ENCODE results near the gene VPS13A. TPM values are rescaled to one million over a fixed set of nuclear protein-coding genes. Genes with fewer than 3 reads are reported as not detected.
"Not testable (repeated sequence)": the region's sequence is repeated elsewhere in the genome, so short reads cannot be mapped to it uniquely, and the experiment has no call there.

VPS13A gene
- total RNA-seq, 2 experiments from 2014 or later, result 32.9 to 34.7 TPM

- POLR2A ChIA-PET, result no interaction called here
- CTCF ChIA-PET, result no interaction called here
Measured at GRCh38 chr9:77177894-77178794, 810 bp downstream of the VPS13A start.

- POLR2A ChIA-PET, result no interaction called here
- CTCF ChIA-PET, result no interaction called here
Measured at GRCh38 chr9:77180056-77180455, 2.7 kb downstream of the VPS13A start.

GRCh38 chr9:77183581-77183980, 6.2 kb downstream of the VPS13A start:
- ChIA-PET CTCF (no interaction called here), POLR2A (no interaction called here)

DNA sequence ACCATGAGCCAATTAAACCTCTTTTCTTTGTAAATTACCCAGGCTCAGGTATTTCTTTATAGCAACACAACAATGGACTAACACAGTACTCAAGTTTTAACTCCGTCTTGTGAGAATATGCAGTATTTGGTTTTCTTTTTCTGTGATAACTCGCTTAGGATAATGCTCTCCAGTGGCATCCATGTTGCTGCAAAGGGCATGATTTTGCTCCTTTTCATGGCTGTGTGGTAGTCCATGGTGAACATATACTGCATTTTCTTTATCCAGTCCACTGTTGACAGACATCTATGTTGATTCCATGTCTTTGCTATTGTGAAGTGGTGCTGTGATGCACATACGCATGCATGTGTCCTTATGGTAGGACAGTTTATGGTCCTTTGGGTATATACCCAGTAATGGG, 10.9 kb downstream of the VPS13A start:
- CTCF ChIA-PET, result no interaction called here

GRCh38 chr9:77194423-77194822, 17.1 kb downstream of the VPS13A start:
- POLR2A ChIA-PET, result interaction anchor here (0.5 kb wide), 1 partner anchor 119 kb away, joined by 3 read pairs; no protein-coding TSS in a partner anchor
- CTCF ChIA-PET, result no interaction called here

More for the DNA sequence above, 10.9 kb downstream of the VPS13A start:
- POLR2A ChIA-PET, result no interaction called here

DNA sequence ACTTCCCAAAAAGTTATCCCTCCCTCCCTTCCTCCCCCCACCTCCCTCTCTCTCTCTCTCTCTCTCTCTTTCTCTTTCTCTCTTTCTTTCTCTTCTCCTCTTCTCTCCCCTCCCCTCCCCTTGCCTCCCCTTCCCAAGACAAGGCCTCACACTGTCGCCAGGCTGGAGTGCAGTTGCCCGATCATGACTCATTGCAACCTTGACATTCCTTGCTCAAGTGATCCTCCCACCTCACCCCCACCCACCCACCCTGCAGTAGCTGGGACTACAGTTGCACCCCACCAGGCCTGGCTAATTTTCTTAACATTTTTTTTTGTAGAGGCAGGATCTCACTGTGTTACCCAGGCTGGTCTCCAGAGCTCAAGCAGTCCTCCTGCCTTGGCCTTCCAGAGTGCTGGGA, 32.8 kb downstream of the VPS13A start:
- CTCF ChIA-PET, result no interaction called here
- POLR2A ChIA-PET, result no interaction called here

DNA sequence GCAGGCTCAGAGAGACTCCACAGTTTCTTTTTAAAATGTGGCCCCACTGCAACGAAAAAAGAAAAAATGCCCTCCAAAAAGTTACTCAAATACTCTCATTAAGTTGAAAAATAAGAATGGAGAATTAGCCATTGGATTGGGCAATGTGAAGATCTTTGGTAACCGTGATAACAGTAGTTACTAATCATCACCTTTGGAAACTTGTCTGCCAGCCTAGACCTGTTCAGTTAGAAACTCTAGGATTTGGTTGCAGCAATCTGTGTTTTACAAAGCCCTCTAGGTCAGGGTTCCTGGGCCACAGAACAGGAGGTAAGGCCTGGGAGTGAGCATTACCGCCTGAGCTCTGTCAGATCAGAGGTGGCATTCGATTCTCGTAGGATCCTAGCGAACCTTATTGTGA, 34.2 kb downstream of the VPS13A start:
- ChIA-PET POLR2A (no interaction called here), CTCF (no interaction called here)

GRCh38 chr9:77212801-77213200, 35.5 kb downstream of the VPS13A start:
- ChIA-PET POLR2A (no interaction called here), CTCF (no interaction called here)

DNA sequence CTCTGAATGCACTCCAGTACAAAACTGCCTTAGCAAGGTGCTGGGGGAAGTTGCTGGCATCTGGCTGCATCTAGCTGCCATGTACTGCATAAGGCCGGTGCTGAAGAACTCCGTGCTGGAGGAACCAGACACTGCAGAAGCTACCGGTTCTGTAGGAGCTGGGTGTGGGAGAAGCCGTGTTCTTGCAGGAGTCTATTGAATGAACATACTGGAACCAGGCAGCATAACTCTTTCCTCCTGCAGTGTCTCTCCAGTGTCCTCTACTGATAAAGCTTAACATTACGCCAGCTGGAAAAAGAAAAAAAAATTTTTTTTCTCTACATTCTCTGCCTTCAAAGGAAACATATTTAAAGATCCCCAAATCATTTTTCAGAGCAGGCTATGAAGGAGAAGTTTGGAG, 38.5 kb downstream of the VPS13A start:
- ChIA-PET POLR2A (no interaction called here), CTCF (no interaction called here)

GRCh38 chr9:77218612-77219011, 41.3 kb downstream of the VPS13A start:
- ChIA-PET CTCF (no interaction called here), POLR2A (no interaction called here)

DNA sequence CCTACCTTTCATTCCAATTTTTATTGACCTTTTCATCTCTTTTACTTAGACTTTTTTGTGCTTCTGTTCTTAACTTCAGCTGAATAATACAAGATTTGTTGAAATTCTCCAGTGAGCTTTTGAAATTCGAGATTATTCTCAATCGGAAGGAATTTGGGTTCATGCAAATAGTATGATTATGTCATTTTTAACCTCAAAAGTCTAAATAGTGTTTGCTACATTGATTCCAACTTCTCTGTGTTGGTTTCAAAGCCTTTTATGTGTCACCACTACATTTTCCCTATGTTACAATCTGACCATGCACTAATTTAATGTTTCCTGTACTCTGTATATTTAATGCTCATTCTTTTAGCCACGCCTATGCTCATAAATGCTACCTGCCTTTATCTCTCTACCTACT, 44.1 kb downstream of the VPS13A start:
- ChIA-PET POLR2A (no interaction called here), CTCF (no interaction called here)

DNA sequence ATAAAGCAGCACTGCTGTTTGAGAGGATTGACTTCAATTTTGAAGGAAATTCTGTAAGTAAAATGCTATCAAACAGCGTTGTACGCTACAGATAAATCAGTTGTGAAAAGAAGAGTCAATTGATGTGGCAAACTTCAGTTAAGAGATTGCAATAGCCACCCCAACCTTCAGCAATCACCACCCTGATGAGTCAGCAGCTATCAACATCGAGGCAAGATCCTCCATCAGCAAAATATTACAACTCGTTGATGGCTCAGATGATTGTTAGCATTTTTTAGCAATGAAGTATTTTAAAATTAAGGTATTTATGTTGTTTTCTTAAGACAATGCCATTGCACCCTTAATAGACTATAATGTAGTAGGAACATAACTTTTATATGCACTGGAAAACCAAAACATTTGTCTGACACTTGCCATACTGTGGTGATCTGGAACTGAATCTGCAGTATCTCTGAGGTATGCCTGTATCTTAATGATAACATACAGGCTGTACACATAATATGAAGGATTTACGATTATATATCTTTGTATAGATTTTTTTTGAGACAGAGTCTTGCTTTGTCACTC, 47.5 kb downstream of the VPS13A start:
- CTCF ChIA-PET, result no interaction called here
- POLR2A ChIA-PET, result no interaction called here

- CTCF ChIA-PET, result interaction anchor here (0.5 kb wide), 1 partner anchor 25 kb away, joined by 3 read pairs; no protein-coding TSS in a partner anchor
- POLR2A ChIA-PET, result no interaction called here
Measured at GRCh38 chr9:77236693-77237092, 59.4 kb downstream of the VPS13A start.

GRCh38 chr9:77237896-77238295, 60.6 kb downstream of the VPS13A start:
- ChIA-PET POLR2A (no interaction called here), CTCF (no interaction called here)

DNA sequence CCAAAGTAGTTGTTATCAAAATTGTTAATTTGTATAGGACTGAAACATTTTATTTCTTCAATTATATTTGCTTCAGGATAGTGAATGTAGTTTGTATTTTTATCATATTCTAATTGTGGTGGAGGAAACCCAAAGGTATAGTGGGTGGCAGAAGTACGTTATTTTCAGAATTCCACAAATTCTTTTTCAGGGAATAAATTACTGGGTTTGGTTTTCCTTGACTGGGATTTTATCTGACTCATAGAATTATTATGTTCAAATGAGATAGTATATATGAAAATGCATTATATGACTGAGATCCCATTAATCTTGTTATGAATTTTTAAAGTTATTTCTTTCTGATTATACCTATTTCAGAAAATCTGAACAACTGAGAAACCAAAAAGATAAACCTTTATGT, 73.7 kb downstream of the VPS13A start:
- CTCF ChIA-PET, result no interaction called here
- POLR2A ChIA-PET, result no interaction called here

GRCh38 chr9:77257275-77257674, 79.9 kb downstream of the VPS13A start:
- POLR2A ChIA-PET, result no interaction called here
- CTCF ChIA-PET, result no interaction called here

DNA sequence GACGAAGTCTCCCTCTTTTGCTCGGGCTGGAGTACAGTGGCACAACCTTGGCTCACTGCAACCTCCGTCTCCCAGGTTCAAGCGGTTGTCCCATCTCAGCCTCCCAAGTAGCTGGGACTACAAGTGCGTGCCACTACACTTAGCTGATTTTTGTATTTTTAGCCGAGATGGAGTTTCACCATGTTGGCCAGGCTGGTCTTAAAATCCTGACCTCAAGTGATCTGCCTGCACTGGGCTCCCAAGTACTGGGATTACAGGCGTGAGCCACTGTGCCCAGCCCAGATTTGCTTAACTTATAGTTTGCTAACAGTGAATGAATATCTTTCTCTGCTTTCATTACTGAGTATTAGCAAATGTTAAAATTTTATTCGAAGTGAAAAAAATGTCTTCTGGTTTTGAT, 84.3 kb downstream of the VPS13A start:
- ChIA-PET CTCF (interaction anchor here (0.7 kb wide), 1 partner anchor 25 kb away, joined by 3 read pairs; no protein-coding TSS in a partner anchor), POLR2A (no interaction called here)

DNA sequence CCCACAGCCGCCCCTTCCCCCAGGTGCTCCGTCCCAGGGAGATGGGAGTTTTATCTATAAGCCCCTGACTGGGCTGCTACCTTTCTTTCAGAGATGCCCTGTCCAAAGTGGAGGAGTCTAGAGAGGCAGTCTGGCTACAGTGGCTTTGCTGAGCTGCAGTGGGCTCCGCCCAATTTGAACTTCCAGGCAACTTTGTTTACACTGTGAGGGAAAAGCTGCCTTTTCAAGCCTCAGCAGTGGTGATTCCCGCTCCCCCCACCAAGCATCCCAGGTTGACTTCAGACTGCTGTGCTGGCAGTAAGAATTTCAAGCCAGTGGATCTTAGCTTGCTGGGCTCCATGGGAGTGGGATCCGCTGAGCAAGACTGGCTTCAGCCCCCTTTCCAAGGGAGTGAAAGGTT, 90.4 kb downstream of the VPS13A start:
- POLR2A ChIA-PET, CTCF ChIA-PET: not testable (repeated sequence)

- ChIA-PET CTCF (no interaction called here), POLR2A (no interaction called here)
Measured at GRCh38 chr9:77271023-77271690, 93.8 kb downstream of the VPS13A start.

GRCh38 chr9:77276799-77277198, 99.5 kb downstream of the VPS13A start:
- ChIA-PET POLR2A (no interaction called here), CTCF (no interaction called here)

DNA sequence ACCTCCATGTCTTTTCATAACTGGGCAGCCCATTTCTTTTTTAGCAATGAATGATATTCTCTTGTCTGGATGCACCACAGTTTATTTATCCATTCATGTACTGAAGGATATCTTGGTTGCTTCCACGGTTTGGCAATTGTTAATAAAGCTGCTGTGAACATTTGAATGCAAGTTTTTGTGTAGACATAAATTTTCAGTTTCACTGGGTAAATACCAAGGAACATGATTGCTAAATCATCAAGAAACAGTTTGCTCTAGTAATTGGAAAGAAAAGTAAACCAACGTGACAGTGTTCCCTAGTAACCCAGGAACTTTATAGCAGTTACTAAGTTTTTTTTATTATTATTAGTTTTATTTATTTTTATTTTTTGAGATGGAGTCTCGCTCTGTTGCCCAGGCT, 100.4 kb downstream of the VPS13A start:
- ChIA-PET CTCF (interaction anchor here (0.6 kb wide), 1 partner anchor 107 kb away, joined by 3 read pairs; no protein-coding TSS in a partner anchor), POLR2A (no interaction called here)
